ENCODE measurements around the gene AEN. TPM values are rescaled to one million over a fixed set of nuclear protein-coding genes. Genes with fewer than 3 reads are reported as not detected.

The AEN gene
- total RNA-seq, 1 experiment from 2014 or later = 36.2 TPM

- H3K4me1 ChIP-seq (ENCODE audit: control insufficient read depth in 1 of 2, insufficient read depth in 2 of 2, low read length in 2 of 2) = peaks cover 9 to 16% of the 10 kb centered on the region in 2 experiments
- no peaks in the 10 kb centered on the region for H3K9me3 ChIP-seq (ENCODE audit: control insufficient read depth in 1 of 2, insufficient read depth in 1 of 2, low read depth in 1 of 2, low read length in 2 of 2)
- H2AFZ ChIP-seq (ENCODE audit: low read depth, low read length, poor library complexity, severe bottlenecking) = no peak overlapping the region
- H3K9ac ChIP-seq (ENCODE audit: low read length) = no peak overlapping the region
- H3K4me3 ChIP-seq (replicated peaks in 1 of 2; ENCODE audit: low read depth in 1 of 2, low read length in 2 of 2) = no peak overlapping the region
- no peaks in the 10 kb centered on the region for H3K36me3 ChIP-seq (ENCODE audit: control insufficient read depth in 1 of 2, insufficient read depth in 2 of 2, low read length in 2 of 2)
- intact Hi-C loops (cut with micrococcal nuclease) = loop anchor here (5.0 kb wide), 1 partner anchor 243 kb away; the partner anchor contains the start of gene HAPLN3
- H3K79me2 ChIP-seq (ENCODE audit: insufficient read depth, low read length) = no peaks in the 10 kb centered on the region
- TF ChIP-seq, protein P1, sequence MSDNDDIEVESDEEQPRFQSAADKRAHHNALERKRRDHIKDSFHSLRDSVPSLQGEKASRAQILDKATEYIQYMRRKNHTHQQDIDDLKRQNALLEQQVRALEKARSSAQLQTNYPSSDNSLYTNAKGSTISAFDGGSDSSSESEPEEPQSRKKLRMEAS (IDR thresholded peaks at IDR 0.05) = no peak
- TF ChIP-seq ZFX (IDR thresholded peaks at IDR 0.05) (no peak), SIN3A (IDR thresholded peaks at IDR 0.05; ENCODE audit: low read depth) (no peak), REST (IDR thresholded peaks at IDR 0.05; ENCODE audit: low read depth) (no peak), EZH2 (IDR thresholded peaks at IDR 0.05) (no peak)
- TF ChIP-seq, protein P2, sequence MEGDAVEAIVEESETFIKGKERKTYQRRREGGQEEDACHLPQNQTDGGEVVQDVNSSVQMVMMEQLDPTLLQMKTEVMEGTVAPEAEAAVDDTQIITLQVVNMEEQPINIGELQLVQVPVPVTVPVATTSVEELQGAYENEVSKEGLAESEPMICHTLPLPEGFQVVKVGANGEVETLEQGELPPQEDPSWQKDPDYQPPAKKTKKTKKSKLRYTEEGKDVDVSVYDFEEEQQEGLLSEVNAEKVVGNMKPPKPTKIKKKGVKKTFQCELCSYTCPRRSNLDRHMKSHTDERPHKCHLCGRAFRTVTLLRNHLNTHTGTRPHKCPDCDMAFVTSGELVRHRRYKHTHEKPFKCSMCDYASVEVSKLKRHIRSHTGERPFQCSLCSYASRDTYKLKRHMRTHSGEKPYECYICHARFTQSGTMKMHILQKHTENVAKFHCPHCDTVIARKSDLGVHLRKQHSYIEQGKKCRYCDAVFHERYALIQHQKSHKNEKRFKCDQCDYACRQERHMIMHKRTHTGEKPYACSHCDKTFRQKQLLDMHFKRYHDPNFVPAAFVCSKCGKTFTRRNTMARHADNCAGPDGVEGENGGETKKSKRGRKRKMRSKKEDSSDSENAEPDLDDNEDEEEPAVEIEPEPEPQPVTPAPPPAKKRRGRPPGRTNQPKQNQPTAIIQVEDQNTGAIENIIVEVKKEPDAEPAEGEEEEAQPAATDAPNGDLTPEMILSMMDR (IDR thresholded peaks at IDR 0.05 in 2 of 3, conservative IDR thresholded peaks at IDR 0.05 in 1 of 3; ENCODE audit: borderline replicate concordance in 1 of 3, insufficient read depth in 1 of 3, low read depth in 2 of 3, low read length in 2 of 3) = no peak
- ChIA-PET RAD21 (ENCODE audit: low non-redundant PET in 1 of 2, low total read pairs in 2 of 2, uncharacterized antibody in 2 of 2, unreplicated experiment in 2 of 2) (no interaction called here), POLR2A (interaction anchor here (0.8 kb wide), 1 partner anchor 16 kb away, joined by 5 read pairs; the partner anchor contains the start of gene ISG20), CTCF (interaction anchor here (7.1 kb wide), 1 partner anchor 180 kb away, joined by 82 read pairs; no protein-coding TSS in a partner anchor)
- H3K4me2 ChIP-seq (ENCODE audit: low read length) = no peak overlapping the region
- no peaks in the 10 kb centered on the region for H4K20me1 ChIP-seq (ENCODE audit: insufficient read depth)
- H3K9me2 ChIP-seq (ENCODE audit: insufficient read depth) = no peaks in the 10 kb centered on the region
- no peak overlapping the region for H3K27ac ChIP-seq (ENCODE audit: low read depth, low read length)
- no TSS peak for BruUV-seq (replicated peaks)
- ATAC-seq (no peak), DNase-seq (ENCODE audit: low read depth, low spot score) (no peak)
- H3K27me3 ChIP-seq (ENCODE audit: insufficient read depth, low read length) = no peaks in the 10 kb centered on the region
These were observed 33.4 kb downstream of the AEN start for GRCh38 chr15:88654430-88655102.
